Measurements from ENCODE around the gene CD44.

GRCh38 chr11:35230388-35230787 lies 91.4 kb downstream of the CD44 start:
- no peak for TF ChIP-seq CTCF (IDR thresholded peaks at IDR 0.05 in 8 of 11, conservative IDR thresholded peaks at IDR 0.05 in 3 of 11)
- TF ChIP-seq POLR2A (IDR thresholded peaks at IDR 0.05), result no peak
